Measurements from ENCODE around the gene ECHDC3.
"Not testable (repeated sequence)": the region's sequence is repeated elsewhere in the genome, so short reads cannot be mapped to it uniquely, and the experiment has no call there.

Gene ECHDC3

GRCh38 chr10:11715815-11716494 lies 26.2 kb upstream of the ECHDC3 start:
- DNase-seq (ENCODE audit: low read depth in 2 of 2): no peak

- DNase-seq (ENCODE audit: low read depth in 2 of 2): no peak
Observed at GRCh38 chr10:11716686-11717085, 25.5 kb upstream of the ECHDC3 start.

- DNase-seq (ENCODE audit: low read depth in 2 of 2): no peak
Observed at GRCh38 chr10:11719496-11720259, 22.5 kb upstream of the ECHDC3 start.

- DNase-seq (ENCODE audit: low read depth in 2 of 2): no peak
Observed at GRCh38 chr10:11720260-11720741, 21.9 kb upstream of the ECHDC3 start.

- no peak for DNase-seq (ENCODE audit: low read depth in 2 of 2)
Observed at GRCh38 chr10:11721806-11722205, 20.4 kb upstream of the ECHDC3 start.

- DNase-seq (ENCODE audit: low read depth in 2 of 2): no peak
Observed at GRCh38 chr10:11723359-11723758, 18.8 kb upstream of the ECHDC3 start.

GRCh38 chr10:11724938-11725776 lies 17.0 kb upstream of the ECHDC3 start:
- DNase-seq (ENCODE audit: low read depth in 2 of 2): no peak

- DNase-seq (ENCODE audit: low read depth in 2 of 2): no peak
Observed at GRCh38 chr10:11725912-11726311, 16.3 kb upstream of the ECHDC3 start.

GRCh38 chr10:11727563-11727962 lies 14.6 kb upstream of the ECHDC3 start:
- no peak for DNase-seq (ENCODE audit: low read depth in 2 of 2)

- DNase-seq (ENCODE audit: low read depth in 2 of 2): no peak
Observed at GRCh38 chr10:11728353-11728752, 13.8 kb upstream of the ECHDC3 start.

GRCh38 chr10:11729790-11730315 lies 12.3 kb upstream of the ECHDC3 start:
- DNase-seq (ENCODE audit: low read depth in 2 of 2): no peak

GRCh38 chr10:11730779-11731178 lies 11.4 kb upstream of the ECHDC3 start:
- DNase-seq (ENCODE audit: low read depth in 2 of 2): no peak

- DNase-seq (ENCODE audit: low read depth in 2 of 2): not testable (repeated sequence)
Observed at GRCh38 chr10:11736767-11737166, 5.4 kb upstream of the ECHDC3 start.

- not testable (repeated sequence) for DNase-seq (ENCODE audit: low read depth in 2 of 2)
Observed at GRCh38 chr10:11737258-11738032, 4.7 kb upstream of the ECHDC3 start.

GRCh38 chr10:11740907-11741306 lies 1.3 kb upstream of the ECHDC3 start:
- DNase-seq (ENCODE audit: low read depth in 2 of 2): no peak

- DNase-seq (ENCODE audit: low read depth in 2 of 2): no peak
Observed at GRCh38 chr10:11741608-11742007, 574 bp upstream of the ECHDC3 start.

- DNase-seq (ENCODE audit: low read depth in 2 of 2): no peak
Observed at GRCh38 chr10:11742779-11743298, 657 bp downstream of the ECHDC3 start.

GRCh38 chr10:11743461-11744338 lies 1.5 kb downstream of the ECHDC3 start:
- DNase-seq (ENCODE audit: low read depth in 2 of 2): no peak

GRCh38 chr10:11745045-11745444 lies 2.9 kb downstream of the ECHDC3 start:
- no peak for DNase-seq (ENCODE audit: low read depth in 2 of 2)
